ELF-1 (cell line): ENCODE data around the gene COP1.
"Not testable (repeated sequence)": the region's sequence is repeated elsewhere in the genome, so short reads cannot be mapped to it uniquely, and the experiment has no call there.

Experiments
- DNase-seq: peaks from one replicate; pipeline ENCODE4 v3.0.0-alpha.2; 2016; ENCODE audit warnings: low read depth, low spot score

Gene COP1

DNA sequence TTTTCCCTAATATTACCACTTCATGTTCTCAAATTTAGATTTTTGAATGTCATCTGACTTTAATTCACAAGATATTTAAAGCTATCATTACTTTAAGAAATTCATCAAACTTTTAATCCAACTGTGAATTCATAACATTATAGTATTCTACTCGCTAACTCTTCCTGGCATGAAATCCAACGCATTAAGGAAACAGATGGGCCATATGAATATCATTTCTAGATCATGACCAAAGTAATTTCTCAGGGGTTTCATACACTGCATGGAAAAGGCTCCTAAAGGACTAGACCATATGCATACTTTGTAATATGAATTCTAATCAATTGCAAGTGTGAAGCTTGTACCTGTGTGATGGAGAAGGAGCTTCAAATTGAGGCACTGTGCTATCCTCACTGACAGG lies 72.4 kb downstream of the COP1 start:
- DNase-seq = no peak

DNA sequence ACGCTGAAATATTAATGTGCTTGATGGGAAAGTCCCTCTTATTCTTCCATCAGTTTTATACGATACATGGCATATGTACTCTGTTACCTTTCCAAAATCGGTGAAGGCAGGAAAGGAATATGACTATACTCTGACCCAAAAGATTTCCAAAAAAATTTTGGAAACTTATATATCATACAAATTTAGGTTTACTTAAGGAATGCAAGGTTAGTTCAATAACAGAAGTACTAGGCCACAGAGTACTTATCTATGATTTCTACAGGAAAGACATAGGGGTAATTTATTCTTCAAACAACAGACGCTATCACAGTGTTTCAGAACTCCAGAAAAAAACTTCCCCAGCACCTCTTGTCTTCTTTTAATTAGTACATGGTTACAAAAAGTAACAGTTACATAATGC lies 84.8 kb downstream of the COP1 start:
- no peak for DNase-seq

DNA sequence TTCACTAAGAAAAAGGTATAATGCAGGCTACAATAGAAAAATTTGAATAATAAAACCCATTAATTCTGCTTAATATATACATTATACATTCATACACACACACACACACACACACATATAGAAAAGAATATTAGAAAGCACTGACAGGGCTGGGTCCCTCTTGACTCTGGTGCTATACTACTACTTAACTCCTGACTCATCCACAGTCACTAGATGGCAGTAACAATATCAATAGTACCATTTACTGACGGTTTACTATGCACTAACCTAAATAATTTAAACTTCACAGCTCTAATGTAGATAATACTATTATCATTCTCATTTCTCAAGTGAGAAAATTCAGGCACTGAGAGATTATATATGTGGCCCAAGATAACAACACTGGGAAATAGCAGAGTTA lies 87.5 kb downstream of the COP1 start:
- no peak for DNase-seq

DNA sequence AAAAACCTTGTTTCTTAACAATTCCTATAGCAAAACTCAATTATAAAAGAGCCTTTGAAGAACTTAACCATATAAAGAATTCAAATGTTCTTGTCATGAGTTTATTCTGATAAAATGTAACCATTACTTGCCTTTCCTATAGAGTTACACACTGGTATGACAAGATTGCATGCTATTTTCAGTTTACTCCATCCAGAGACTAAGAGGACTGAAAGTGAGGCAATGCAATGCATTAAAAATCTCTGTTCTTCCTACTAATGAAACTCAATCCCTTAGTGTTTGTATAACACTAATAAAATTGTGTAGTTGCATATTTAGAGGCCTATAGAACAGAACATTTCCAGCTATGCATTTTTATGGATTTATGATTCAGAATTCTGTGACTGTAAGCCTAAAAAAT lies 88.1 kb downstream of the COP1 start:
- DNase-seq = no peak

DNA sequence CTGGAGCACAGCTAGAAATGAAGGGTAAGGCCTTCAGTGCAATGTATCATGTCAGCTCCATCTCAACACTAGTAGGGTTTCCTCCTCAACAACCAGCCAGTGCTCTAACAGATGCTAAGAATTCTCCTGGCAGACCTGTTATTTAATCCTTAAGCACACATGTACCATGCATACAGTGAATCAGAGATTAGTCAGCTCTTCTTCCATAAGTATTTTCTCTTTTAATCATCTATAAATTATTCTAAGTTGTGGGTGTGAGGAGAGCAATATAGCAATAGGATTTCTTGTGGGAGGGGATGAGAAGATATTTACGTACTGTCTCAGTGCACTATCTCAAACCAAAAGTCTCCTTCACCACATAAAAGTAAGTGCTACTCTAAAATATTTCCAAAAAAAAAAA lies 95.3 kb downstream of the COP1 start:
- no peak for DNase-seq

DNA sequence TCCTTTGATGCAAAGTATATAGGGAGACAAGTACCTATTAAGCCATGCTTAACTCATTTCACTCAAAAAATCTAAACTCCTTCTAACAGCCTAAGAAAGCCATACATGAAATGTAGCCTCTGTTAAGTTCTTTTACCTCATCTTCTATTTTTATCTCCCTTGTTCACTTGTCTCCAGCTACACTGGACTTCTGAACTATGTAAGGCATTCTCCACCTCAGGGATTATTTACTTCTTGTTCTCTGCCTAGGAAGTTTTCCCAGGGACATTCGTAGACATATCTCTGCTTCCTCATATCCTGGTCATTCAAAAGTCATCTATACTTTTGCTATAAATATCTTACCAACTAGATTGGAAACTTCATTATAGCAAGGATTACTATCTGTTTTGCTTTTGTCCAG lies 96.9 kb downstream of the COP1 start:
- DNase-seq = no peak

DNA sequence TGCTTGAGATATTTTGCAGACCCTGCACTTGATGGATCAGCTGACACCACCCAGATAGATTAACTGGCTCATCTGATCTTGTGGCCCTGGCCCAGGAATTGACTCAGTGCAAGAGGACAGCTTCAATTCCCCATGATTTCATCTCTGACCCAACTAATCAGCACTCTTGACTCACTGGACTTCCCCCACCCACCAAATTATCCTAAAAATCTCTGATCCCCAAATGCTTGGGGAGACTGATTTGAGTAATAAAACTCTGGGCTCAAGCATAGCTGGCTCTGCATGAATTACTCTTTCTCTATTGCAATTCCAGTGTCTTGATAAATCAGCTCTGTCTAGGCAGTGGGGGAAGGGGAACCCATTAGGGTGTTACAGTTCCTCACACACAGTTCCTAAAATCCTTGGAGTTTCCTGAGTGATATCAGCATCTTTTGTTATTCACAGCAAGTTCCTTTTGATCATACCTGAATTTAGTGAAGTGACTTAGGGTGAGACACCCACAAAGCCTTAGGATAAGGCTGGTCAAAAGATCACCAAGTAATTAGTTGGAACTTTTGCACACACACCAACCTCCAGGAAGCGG lies 104.2 kb downstream of the COP1 start:
- DNase-seq = no peak

DNA sequence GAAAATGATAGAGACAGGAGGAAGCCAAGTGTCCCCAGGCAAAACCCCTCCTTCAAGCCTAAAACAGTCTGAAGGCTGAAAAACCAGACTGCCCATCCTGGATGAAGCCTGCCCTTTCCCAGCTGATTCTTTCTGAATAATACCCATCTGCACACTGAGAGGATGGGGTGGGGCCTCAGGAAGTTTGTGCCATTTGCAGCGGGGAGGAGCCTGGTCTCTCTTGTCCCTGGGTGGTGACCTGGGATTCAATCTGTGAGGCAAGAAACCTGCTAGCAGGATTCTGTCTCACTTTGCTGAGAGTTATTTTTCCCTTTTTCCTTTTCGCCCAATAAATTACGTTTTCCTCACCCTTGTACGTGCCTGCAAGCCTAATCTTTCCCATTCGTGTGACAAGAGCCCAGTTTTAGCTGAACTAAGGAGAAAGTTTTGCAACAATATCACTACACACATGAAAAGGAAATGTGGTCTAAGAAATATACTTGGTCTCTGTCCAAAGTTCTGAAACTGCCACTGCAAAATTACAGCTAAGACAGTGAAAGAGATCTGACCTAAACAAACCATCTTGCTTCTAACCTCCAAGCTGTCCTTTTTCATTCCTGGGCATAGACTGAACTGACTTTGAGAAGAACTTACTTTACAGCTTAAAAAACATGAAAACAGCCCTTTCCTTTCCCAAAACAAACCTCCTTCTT lies 105.0 kb downstream of the COP1 start:
- DNase-seq = no peak

DNA sequence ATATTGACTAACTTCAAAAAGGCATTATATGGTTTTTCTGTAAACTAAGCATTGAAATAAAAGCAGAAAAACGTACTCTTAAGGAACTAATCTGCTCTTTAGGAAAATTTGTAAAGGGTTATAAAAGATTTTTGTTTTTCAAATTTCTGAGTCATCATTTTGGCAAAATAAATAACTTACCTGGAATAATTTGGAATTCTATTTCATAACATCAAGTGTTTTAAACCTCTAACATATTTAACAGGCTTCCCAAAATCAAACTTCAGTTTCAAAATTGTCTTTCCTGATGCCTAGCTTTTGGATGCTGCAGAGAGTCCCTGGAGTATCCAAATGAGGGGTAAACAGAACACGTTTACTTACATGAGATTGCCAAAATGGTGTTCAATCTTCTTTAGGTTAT lies 108.5 kb downstream of the COP1 start:
- DNase-seq = no peak

DNA sequence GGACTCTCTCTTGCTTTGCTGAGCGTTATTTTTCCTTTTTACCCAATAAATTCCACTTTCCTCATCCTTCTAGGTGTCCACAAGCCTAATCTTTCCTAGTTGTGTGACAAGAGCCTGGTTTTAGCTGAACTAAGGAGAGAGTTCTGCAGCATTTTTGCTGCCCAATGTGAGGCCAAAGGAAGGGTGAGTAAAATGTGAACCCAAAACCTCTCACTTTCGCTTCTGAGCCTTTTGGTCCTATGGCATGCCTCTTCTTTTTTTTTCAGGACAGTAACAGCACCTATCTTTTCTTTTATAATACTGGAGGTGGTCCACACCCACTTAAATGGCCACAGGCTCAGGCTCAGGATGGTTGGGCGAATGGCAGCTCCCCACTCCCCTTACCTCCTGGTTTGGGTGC lies 111.1 kb downstream of the COP1 start:
- DNase-seq = no peak

DNA sequence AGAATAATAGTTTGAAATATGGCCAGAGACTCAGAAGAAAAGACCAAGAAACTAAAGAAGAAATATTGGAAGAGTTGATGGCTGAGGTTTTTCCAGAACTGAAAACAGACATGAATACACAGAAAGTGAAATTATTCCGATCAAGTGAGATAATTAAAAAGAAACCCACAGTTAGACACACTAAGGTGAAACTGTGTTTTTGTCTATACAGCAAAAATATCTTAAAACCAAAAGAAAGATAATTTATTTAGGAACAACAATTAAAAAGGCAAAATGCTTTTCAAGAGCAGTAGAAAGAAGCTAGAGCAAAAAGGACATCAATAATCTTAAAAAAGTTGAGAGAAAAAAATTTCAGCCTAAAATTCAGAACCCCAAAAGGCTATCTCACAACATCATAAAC lies 116.3 kb downstream of the COP1 start:
- DNase-seq = no peak

DNA sequence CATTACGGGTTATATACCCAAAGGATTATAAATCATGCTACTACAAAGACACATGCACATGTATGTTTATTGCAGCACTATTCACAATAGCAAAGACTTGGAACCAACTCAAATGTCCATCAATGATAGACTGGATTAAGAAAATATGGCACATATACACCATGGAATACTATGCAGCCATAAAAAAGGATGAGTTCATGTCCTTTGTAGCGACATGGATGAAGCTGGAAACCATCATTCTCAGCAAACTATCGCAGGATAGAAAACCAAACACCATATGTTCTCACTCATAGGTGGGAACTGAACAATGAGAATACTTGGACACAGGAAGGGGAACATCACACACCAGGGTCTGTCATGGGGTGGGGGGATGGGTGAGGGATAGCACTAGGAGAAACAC lies 119.3 kb downstream of the COP1 start:
- DNase-seq = not testable (repeated sequence)

DNA sequence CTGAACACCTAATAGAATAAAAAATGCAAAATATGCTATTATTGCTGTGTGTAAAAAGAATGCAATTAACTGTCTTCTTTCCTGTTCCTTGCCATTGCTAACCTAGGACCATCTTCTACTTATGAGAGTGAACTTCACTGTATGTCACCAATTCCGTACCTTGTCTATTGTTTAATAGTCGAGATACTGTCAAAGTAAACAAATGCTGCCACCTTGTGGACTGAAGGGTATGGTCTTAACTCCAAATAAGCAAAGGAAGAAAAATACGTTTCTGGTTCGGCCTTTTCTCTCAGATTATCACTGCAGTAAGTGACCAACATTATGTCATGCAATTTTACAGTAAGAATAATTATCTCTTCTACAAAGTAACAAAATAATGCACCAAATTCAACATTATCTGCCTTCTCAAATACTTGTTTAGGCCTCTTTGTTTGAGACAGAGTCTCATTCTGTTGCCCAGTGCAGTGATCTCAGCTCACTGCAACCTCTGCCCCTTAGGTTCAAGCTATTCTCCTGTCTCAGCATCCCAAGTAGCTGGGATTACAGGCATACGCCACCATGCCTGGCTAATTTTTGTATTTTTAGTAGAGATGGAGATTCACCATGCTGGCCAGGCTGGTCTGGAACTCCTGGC lies 133.4 kb downstream of the COP1 start:
- peak; percentile 28 for DNase-seq

DNA sequence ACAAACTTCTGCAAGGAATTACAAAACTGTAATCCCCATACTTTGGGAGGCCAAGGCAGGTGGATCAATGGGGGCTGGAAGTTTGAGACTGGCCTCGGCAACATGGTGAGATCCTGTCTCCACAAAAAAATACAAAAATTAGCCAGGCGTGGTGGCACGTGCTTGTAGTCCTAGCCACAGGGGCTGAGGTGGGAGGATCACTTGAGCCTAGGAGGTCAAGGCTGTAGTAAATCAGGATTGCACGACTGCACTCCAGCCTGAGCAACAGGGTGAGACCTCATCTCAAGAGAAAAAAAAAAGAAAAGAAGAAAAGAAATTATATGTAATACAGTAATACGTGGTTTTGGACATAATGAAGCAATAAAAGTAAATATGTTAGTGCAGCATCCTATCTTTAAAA lies 138.2 kb downstream of the COP1 start:
- DNase-seq = no peak

DNA sequence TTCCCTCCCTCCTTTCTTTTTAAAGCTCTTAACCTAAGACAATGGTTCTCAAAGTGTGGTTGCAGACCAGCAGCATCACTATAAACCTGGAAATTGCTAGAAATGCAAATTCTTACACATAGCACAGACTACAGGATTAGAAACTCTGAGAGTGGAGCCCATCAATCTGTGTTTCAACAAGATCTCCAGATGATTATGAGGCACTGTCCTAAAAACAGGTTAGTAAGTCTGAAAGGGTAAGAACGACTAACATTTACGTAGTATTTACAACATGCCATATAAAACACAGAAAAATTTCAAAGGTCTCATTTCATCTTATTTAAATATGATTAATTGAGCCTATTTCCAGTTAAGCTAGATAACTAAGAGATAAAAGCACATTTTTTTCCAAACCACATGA lies 138.8 kb downstream of the COP1 start:
- DNase-seq = no peak

DNA sequence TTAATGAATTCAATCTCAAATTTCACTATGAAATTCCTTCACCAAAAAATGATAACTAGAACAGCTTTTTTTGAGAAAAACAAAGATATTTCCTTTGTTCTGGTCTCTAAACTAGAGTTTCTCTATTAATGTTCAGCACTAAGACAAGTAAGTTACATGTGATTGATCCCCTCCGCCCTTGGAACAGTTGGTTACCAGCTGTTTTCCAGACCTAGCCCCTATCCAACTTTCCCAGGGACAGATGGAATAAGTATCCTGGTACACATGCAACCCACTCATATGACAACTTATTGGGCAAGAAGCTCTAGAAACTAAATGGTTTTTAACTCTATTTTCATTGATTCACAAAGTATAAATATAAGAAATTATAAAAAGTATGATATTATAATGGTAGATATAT lies 140.4 kb downstream of the COP1 start:
- no peak for DNase-seq

DNA sequence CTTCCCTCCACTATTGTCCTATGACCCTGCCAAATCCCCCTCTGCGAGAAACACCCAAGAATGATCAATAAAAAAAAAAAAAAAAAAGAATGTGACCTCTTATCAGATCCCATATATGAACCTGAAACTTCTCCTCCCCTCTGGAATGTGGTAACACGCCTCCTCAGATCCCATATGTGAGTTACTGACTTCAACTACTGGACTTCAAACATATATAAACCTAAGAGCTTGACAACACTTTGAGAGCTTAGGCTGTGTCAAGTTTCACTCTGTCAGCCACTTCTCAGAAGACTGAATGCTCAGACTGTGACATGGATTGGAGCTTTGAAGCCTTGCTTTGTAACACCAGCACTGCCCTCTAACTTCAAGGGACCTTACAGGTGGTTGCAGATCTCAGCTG lies 148.4 kb downstream of the COP1 start:
- DNase-seq = peak; percentile 42

DNA sequence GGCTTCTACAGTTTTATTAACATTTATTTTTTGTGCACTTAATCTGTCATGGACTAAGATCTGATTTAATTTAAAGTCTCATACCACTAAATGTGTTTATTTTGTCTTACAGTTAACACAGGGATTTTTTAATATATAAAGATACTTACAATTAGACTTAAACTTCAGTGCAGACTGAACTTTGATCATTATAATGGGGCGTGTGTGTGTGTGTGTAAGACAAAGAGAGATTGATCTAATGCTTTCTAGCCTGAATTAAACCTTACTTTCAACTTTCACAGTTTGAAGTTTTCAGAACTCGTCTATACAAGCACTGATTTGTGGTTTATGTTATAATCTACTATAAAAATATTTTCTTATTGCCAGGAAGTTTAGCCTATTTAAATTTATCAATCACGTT lies 150.8 kb downstream of the COP1 start:
- no peak for DNase-seq

DNA sequence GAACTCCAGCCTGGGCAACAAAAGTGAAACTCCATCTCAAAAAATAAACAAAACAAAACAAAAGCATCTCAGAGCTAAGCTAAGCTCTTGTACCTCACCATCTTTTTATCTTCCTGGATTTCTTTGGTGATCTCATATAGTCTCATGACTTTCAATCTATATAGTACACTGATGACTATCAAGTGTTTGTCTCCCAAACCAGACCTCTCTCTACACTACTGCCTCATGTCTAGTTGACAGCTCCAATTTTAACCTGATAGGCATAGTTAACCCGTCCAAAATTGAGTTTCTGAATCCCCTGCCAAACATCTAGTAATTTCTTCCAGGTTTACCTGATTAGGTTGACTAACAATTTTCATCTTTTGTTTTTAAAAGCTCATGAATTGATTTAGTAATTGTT lies 151.7 kb downstream of the COP1 start:
- DNase-seq = no peak

DNA sequence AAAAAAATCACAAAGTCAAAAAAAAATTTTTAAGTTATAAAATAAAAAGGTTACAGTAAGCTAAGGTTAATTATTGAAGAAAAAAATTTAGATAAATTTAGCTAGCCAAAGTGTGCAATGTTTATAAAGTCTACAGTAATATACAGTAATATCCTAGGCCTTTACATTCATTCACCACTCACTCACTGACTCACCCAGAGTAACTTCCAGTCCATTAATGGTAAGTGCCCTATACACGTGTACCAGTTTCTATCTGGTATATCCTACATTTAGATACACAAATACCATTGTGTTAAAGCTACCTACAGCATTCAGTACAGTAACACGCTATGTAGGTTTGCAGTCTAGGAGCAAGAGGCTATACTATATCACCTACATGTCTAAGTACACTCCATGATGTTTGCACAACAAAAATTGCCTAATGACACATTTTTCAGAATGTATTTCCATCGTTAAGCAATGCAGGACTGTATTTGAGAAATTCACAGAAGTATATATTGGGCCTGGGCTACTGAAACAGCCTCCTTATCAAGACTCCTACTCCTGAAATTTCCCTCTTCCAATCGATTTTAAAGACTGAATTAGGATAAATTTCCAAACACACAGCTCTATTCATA lies 155.1 kb downstream of the COP1 start:
- no peak for DNase-seq

DNA sequence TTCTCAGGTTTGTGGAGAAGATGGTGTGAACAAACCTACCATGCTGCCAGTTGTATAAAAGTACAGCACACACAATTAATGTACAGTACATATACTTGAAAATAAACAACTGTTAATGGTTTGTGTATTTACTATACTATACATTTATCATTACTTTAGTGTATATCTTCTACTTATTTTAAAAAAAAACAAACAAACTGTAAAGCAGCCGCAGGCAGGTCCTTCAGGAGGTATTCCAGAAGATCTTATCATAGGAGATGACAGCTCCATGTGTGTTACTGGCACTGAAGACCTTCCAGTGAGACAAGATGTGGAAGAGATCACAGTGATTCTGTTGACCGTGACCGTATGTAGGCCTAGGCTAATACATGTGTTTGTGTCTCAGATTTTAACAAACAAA lies 155.7 kb downstream of the COP1 start:
- no peak for DNase-seq

DNA sequence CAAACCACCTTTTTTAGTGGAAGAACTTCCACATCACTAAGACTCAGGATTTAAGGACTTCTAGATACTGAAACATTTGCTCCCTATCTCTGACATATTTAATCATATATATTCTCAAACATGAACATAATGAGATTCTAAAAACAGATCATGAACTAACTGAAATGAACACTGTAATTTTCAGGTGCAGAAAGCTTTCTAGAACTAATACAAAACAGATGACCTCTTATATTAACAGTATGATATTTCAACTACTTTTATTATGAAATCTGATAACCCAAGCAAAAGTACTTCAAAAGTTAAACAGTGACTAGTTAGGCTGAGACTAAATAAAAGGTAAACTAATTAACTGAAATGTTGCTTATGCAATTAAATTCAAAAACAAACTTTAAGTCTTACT lies 157.5 kb downstream of the COP1 start:
- no peak for DNase-seq

DNA sequence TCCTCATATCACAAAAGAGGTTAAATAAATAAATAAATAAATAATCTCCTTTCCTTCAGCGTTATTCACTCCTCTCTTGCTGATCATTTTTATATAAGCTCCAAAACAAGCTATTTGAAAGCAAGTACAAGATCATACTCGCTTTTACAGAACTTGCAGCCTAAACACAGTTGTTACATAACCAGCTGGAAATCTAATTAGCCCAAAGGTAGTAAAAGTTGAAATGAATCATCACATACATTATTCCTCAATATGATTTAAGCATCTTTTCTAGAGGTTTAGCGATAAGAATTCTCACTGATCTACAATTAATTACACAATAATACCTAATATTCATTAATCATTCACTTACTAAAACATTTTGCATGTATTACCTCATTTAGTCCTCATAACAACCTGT lies 160.2 kb downstream of the COP1 start:
- DNase-seq = no peak
